NCI-H1105 (cell line): Measurements from ENCODE around the gene VDAC1.
A peak's percentile ranks its signal among the peaks of the same experiment; 100 is the strongest.
"Not testable (repeated sequence)": the region's sequence is repeated elsewhere in the genome, so short reads cannot be mapped to it uniquely, and the experiment has no call there.

Experiments
- DNase-seq: peaks from one replicate; lab custom pipeline; 2025; lab: John Stamatoyannopoulos, UW

Gene VDAC1, protein sequence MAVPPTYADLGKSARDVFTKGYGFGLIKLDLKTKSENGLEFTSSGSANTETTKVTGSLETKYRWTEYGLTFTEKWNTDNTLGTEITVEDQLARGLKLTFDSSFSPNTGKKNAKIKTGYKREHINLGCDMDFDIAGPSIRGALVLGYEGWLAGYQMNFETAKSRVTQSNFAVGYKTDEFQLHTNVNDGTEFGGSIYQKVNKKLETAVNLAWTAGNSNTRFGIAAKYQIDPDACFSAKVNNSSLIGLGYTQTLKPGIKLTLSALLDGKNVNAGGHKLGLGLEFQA

DNA sequence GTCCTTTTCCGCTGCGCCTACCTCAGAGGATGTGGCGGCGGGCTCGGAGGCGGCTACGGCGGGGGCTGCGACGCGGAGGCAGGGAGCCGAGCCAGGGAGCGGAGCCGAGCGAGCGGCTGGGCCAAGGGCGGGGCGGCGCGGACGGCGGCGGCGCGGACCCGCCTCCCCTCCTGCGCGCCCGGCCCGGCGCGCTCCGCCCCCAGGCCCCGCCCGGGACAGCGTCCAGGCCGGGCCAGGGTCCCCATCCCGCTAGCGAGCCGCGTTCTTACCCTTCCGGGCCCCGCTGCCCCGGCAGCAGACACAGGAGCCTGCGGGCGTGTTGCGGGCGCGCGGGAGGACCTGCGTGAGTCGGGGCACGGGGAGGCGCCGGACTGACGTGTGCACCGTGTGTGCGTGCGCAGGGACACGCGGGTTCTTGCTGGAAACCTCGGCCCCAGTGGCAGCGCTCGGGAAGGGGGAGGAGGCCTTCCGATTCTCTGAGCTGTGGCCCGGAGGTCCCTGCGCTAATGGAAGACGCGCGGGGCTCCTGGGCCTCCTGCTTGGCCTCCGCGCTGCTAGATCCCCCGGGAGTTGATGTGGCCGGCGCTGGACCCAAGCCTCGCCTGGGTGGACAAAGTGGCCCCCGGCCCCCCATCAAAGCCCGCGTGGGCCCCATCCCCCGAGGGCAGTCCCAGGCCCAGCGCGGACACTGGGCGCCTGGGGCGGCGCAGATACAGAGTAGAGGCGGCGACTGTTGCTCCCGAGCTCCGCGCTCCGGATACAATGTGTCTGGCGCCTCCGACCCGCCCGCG is at the start of gene VDAC1:
VDAC1 (minus strand) TSS at position 350 of the 791 bp plus-strand sequence. CDS start 11,963 bp downstream, outside the sequence.
- peak; percentile 46 for DNase-seq

- no peak for DNase-seq
These were observed 49.1 kb upstream of the VDAC1 start for GRCh38 chr5:134053840-134054338.

DNA sequence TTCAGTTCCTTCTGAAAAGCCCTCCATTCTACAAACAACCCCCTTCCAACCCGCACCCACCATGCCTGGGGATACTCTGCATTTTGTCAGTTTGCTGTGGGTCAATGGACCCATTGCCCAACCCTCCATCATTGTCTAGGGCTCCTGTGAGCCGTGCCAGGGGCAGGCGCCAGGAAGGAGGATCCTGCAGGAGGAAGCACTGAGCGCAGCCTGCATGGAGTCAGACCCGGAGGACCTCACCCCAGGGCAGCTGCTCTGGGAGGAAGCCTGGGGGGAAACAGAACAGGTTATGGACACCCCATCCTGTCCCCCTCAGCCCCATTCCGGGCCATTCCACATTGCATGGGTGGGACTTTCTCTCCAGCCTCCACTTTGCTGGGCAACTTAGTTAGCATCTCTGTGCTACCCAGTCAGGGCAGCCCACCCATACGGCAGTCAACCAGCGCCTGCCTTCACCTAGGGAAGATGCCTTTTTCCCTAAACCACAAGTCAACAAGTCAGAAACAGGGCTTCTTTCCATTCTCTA is 48.6 kb upstream of the VDAC1 start:
- DNase-seq = no peak

DNA sequence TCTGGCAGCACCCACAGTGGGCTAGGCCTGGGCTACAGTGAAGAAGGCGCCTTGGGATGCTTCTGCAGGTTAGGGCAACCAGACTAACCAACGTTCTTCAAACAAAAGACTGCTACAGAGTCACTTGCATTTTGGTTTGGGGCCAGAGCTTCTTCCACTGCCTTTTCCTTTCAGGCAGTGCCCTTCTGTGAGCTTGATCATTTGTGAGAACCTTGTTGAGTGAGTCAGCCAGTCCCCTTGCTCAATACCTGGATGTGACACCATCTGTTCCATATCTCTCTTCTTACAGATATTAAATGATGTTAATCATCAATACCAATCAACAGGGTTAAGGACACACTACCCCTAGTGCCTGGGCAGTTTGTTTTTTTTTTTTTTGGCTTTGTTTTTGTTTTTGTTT is 46.5 kb upstream of the VDAC1 start:
- DNase-seq = no peak

GRCh38 chr5:134048864-134049263 is 44.1 kb upstream of the VDAC1 start:
- no peak for DNase-seq

GRCh38 chr5:134047687-134048056 is 42.9 kb upstream of the VDAC1 start:
- DNase-seq = no peak

DNA sequence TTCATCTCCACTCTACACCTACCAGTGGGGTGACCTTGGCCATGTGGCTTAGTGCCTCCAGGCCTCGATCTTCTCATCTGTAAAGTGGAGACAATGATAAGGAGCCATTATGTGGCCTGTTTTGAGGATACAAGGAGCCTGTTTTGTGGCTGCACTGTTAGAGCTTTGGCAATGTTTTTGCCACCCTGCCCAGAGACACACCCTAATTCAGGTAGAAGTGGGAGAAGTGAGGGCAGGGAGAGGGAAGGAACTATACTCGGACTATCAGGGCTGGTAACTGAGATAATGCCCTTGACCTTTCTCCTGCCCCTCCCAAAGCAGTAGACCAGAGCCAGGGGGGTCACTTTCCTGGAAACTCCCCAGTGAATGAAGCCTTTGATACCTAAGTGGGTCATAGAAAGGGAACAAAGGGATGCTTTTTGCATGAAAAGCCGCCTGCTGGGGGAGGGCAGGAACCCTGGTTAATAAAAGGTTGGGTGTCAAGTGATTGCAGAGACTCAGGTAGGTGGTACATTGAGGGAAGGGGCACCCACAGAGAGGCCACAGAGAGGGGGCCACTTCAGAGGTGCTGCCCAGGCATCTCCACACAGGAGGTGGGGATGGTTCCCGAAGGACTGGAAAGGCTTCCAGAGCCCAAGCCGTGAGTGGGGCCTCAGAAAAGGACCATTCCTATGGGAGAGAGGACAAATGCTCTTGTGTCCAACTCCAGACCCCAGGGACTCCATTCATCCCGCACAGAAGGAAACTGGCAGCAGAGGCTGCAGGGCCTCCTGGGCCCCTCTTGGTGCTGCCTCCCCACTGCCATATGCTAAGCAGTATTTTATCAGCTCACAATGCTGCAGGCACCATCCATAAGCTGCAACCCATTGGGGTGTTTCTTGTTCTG is 42.3 kb upstream of the VDAC1 start:
- no peak for DNase-seq

- no peak for DNase-seq
These were observed 41.6 kb upstream of the VDAC1 start for GRCh38 chr5:134046330-134046729.

DNA sequence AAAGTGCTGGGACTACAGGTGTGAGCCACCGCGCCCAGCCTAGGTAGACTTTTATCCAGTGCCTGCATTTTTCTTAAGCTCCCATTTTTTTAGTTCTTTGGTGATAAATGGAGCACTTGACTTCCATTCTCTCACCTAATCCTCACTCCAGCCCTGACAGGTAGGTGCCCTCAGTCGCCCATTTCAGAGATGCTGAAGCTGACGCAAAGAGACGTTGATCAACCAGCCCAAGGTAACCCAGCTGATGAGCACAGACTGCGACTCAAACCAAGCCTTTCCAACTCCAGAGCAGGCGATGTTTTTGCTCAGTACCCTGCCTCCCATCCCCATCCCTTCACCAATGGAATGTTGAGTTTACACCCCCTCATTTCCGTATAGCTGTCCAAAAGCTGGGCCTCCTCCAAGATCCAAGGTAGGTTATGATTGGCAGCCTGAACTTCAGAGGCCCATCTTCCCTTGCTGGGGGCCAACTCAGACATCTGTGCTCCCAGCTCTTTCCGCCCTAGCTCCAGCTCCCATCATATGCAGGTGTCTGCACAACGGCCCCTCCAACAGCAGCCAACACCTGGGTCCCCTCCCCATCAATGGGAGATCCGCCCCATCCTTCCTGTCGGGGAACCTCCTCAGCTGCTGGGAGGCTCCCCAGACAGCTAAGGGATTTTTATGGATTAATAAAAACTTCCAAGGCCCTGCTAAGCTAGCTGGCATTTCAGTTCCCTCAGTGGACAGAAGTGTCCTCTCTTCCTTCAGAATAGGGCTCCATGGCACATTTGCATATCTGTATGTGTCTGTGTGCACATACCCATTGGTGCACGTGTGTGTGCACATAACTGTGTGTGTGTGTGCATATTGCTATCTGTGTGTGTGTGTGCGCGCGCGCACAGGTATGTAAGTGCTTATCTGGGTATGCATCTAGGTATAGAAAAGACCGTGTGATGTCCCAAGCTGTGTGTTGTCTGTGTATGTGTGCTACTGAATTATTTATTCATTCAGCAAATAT is 39.3 kb upstream of the VDAC1 start:
- no peak for DNase-seq

DNA sequence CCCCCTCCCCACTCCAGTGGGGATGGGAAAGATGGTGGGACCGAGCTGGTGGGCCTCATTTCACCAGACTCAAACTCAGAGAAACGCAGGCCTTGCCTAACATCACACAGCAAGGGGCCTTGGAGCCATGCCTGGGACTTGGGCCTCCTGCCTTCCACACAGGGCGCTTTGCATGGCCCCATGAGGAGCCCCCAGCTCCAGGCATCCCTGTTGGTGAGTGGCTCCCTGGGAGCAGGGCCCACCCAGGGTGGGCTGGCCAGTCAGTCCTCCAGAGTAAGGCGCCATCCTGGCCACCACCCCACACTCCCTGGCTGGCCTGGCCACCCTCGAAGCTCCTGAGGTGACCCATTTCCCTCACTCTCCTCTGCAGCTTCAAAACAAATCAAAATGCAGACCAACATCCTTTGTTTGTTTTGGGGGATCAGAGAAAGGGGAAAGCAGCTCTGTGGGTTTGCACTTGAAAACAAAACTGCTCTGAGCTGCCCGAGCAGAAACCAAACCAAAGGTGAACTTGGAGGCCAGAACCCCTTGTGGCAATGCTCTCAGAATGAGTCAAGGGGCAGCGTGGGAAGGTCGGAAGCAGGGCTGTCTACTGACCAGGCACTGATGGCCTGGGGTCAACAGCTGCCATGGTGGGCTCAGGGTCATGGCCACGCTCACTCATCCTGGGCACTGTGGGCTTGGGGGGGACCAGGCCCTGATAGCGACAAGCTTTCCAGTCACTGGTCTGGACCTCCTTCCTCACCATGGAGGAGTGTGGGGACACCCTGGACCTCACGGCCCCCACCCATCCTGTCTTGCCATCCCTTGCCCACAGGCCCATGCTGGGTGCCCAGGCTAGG is 37.0 kb upstream of the VDAC1 start:
- DNase-seq = no peak

GRCh38 chr5:134038138-134038537 is 33.4 kb upstream of the VDAC1 start:
- no peak for DNase-seq

DNA sequence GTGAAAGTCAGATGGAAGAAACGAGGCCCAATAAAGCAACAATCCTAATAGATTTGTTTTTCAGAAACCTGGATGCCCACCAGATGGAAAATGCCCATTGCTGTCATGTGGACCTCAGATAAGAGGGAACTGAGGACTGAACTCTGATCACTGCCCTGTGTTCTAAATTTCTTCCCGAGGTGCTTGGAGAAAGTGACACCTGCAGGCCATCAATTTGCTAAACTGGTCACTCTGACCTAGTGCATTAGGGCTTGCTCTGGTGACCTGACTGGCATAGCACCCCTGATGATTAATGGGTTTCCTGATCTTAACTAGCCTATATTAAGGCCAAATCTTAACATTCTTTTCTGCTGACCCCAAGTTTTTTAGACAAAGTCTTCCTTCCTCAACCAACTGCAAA is 32.4 kb upstream of the VDAC1 start:
- DNase-seq = no peak

- no peak for DNase-seq
These were observed 29.6 kb upstream of the VDAC1 start for GRCh38 chr5:134034326-134034725.

DNA sequence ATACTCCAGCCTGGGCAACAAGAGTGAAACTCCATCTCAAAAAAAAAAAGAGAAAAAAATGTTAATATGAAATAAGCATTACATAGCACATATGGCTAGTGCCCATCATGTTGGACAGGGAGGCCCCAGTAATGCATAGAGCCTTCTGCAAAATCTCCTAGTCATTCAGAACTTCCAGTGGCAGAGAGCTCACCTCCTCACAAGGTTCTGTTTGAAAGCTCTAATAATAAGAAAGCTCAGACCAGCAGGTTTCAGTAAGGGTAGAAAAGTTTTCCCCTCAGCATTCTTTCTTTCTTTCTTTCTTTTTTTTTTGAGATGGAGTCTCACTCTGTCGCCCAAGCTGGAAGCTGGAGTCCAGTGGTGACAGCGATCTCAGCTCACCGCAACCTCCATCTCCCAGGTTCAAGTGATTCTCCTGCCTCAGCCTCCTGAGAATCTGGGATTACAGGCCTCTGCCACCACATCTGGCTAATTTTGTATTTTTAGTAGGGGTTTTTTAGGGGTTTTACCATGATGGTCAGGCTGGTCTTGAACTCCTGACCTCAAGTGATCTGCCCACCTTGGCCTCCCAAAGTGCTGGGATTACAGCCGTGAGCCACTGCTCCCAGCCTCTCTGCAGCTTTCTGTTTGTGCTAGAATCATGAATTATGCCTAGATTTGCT is 25.7 kb upstream of the VDAC1 start:
- DNase-seq = not testable (repeated sequence)

- no peak for DNase-seq
These were observed 24.4 kb upstream of the VDAC1 start for GRCh38 chr5:134029156-134029555.

- DNase-seq = no peak
These were observed 23.7 kb upstream of the VDAC1 start for GRCh38 chr5:134028496-134028895.

- no peak for DNase-seq
These were observed 22.5 kb upstream of the VDAC1 start for GRCh38 chr5:134027288-134027615.

DNA sequence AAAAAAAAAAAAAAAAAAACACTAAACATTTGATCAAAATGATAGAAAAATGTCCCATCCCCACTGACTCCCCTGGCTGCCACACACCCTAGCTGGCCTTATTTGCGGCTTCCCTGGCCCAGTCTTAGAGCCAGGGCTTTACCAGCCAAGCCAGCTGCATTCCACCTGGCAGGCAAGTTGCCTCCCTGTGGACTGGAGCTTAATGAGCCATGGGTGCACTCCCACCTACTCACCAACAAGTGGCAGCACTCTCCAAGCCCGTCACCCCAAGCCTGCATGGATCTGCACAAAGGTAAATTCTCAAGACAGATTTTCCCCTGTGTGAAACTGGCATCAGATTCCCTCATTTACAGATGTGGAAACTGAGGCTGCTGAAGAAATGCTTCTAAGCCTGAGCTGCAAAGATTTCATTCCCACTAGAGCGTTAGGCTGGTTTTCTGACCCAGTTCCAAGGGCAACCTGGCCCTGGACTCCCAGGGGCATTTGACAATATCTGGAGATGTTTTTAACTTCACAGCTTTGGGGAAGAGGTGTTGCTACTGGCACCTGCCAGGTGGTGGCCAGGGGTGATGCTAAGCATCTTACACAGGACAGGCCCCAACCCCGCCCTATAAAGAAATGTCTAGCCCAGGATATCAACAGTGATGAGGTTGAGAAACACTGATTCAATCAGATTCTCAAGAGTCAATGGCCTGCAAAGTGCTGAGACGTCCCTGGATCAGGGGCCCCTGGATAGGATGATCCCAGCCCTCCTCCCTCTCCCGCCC is 21.9 kb upstream of the VDAC1 start:
- no peak for DNase-seq

DNA sequence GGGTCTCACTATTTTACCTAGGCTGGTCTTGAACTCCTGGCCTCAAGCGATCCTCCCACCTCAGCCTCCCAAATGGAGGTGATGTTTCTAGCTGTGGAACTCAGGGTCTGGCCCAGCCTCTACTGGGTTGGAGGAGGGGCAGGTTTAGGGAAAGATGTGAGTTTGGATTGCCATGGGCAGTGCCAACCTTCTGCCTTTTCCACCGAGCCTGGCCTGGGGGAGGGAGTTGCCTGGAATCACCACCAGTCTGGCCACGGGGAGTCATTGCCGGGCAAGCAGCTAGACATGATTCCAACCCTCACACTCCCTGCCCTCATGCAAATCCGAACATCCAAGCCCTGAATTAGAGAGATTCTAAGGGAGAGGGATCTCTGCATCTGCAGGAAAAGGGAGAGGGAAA is 21.0 kb upstream of the VDAC1 start:
- DNase-seq = no peak
